Thoracic aorta (tissue), 2 donors: Measurements from ENCODE around the gene DPF3. TPM values are rescaled to one million over a fixed set of nuclear protein-coding genes. Genes with fewer than 3 reads are reported as not detected.

Source experiments
- ATAC-seq: fragments of 150-250 bp; one replicate; pipeline ENCODE4 v1.8.0; 2017; ENCODE audit warnings: low read depth; ENCODE audit not compliant: insufficient number of reproducible peaks, low FRiP score
- DNase-seq: peaks from one replicate; pipeline ENCODE4 v3.0.0-alpha.2; 2020; ENCODE audit warnings: low spot score
- H3K27ac ChIP-seq, 2 donors: fragments of 200-600 bp; sonication (generic); 1 replicate in 1 of 2; 2 replicates in 1 of 2; pipeline ENCODE4 v1.5.1; 2016; ENCODE audit warnings: mild to moderate bottlenecking in 2 of 2, moderate library complexity in 2 of 2
- H3K27me3 ChIP-seq: fragments of 200-600 bp; sonication (generic); replicated peaks from 2 replicates; pipeline ENCODE4 v1.6.0; 2016; ENCODE audit warnings: mild to moderate bottlenecking; ENCODE audit not compliant: insufficient read depth
- H3K36me3 ChIP-seq: fragments of 200-600 bp; sonication (generic); one replicate; pipeline ENCODE4 v1.5.1; 2016
- H3K4me1 ChIP-seq, 2 donors: fragments of 200-600 bp; sonication (generic); 1 replicate in 1 of 2; 2 replicates in 1 of 2; pipeline versions ENCODE4 v1.5.1 to v1.6.0; 2016; ENCODE audit warnings: low read depth in 2 of 2, mild to moderate bottlenecking in 1 of 2; ENCODE audit not compliant: control insufficient read depth in 1 of 2
- H3K4me3 ChIP-seq: fragments of 200-600 bp; sonication (generic); 2 replicates; pipeline ENCODE4 v1.5.1; 2016; ENCODE audit warnings: mild to moderate bottlenecking
- H3K9me3 ChIP-seq: fragments of 200-600 bp; sonication (generic); 2 replicates; pipeline ENCODE4 v1.5.1; 2016
- CTCF ChIP-seq: fragments of 200-600 bp; sonication (generic); IDR thresholded peaks from one replicate; pipeline ENCODE4 v1.5.1; 2019; ENCODE audit warnings: antibody characterized with exemption
- total RNA-seq, 2 donors: library from RNA; depleted of rRNA; stranded (reverse); fragments of >200 nt; gene quantifications; one replicate each; pipeline versions ENCODE4 v1.1.0 to v1.2.3, GENCODE V29; 2016

The DPF3 gene
- total RNA-seq, 2 donors from 2014 or later, result 2.2 to 8.9 TPM

DNA sequence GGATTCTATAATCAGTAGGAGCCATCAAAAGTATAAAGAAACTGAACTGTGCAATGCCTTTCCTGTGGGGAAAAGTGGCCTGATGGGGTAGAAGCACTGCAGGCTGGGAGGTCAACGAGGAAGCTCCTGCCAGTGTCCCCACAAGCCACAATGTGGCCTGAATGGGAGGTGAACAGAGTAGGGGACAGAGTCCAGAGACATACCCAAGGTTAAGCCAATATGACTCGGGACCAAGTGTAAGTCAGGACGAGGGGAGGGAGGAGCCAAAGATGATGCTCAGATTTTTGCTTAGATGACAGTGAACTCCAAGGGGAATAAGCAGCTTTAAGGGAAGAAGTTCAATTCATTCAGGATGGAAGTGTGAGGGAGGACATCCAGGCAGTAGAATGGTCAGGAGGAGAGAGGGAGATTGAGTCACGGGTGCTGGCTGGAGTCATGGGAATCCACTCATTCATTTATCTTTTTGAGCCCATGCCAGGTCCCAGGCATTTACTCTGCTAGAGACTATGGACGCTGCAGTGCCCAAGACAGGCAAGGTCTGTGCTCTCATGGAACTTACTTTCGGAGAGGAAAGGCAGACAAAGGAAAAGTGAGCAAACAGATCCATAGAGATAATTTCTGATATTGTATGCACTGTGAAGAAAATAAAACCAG, 29.1 kb downstream of the DPF3 start:
- Histone ChIP-seq H3K4me1 (no peaks in the 10 kb centered on the region), H3K27me3 (no peaks in the 10 kb centered on the region), H3K4me3 (no peak overlapping the region), H3K9me3 (no peaks in the 10 kb centered on the region), H3K27ac (no peak overlapping the region), H3K36me3 (no peaks in the 10 kb centered on the region)
- DNase-seq, result no peak
- ATAC-seq, result no peak
- TF ChIP-seq CTCF, result no peak

DNA sequence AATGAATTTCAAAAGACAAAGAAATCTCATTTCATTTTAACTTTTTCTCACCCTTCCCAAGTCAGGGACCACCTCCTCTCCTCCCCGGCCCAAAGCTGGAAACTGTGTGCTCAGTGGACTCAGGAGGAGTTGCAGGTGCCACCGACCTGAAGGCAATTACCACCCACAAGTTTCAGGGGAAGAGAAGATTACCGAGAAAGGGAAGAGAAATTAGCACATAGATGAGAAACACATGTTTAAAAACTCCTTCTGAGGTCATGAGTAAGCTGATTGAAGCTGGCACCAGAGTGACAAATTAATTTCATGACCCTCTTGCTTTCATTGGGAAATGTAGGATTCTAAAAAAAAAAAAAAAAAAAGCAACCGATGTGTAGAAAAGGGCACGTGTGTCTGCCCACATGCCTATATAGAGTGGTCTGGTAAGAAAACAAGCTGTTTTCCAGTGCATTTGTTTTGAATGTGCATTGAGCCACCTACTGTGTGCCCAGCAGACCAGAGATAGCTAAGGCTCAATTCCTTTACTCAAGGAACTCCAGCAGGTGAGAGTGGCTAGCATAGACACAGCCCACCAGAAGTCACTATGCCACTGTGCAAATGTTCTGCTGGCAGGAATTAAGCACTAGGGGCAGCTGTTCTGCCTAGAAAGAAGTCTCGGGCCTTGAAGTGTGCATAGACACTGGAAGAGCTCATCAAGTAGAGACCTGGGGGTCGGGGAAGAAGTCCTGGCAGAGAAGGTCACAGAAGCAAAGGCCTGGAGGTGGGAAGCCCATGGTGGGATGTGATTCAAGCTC, 30.5 kb downstream of the DPF3 start:
- DNase-seq (no peak), ATAC-seq (no peak)
- Histone ChIP-seq H3K9me3 (no peaks in the 10 kb centered on the region), H3K36me3 (no peaks in the 10 kb centered on the region), H3K27ac (no peak overlapping the region), H3K27me3 (no peaks in the 10 kb centered on the region), H3K4me1 (no peaks in the 10 kb centered on the region), H3K4me3 (no peak overlapping the region)
- no peak for TF ChIP-seq CTCF

DNA sequence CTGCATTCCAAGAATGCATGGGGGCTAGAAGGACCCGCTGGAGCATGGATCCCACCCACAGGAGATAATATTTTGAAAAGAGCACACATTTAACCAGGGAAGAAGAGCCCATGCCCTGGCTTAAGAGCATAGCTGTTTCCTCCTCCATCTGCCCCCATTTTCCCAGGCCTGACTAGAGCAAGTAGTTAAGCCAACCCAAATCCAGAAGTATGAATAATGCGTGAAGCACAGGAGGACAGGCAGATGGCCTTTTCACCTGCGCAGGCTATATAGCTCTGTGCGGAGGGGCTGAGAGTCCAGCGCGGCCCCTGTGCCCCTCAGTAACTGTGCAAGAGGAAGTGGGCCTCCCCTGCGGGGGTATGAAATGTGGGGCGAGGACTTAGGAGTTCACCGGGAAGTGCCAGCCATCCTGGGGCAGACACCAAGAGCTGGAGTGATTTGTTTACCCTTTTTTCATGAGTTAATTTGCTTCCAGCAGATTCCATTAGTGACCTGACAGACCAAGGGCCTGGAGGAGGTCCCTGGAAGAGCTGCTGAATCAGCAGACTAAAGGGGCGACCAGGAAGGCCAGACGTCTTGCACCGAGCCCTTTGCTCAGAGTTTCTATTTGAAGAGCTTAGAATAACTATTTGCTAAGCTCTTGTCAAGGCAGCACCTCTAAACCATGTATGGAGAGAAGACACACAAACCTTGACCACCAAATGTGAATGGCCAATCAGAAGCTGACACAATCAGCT, 37.2 kb downstream of the DPF3 start:
- no peak for DNase-seq
- no peak for ATAC-seq
- Histone ChIP-seq H3K27me3 (no peaks in the 10 kb centered on the region), H3K4me3 (no peak overlapping the region), H3K27ac (no peak overlapping the region), H3K36me3 (no peaks in the 10 kb centered on the region), H3K9me3 (no peaks in the 10 kb centered on the region), H3K4me1 (peaks cover 0 to 14% of the 10 kb centered on the region in 2 donors)
- no peak for TF ChIP-seq CTCF

- TF ChIP-seq CTCF, result no peak
- Histone ChIP-seq H3K4me3 (no peak overlapping the region), H3K4me1 (peaks cover 0 to 14% of the 10 kb centered on the region in 2 donors), H3K9me3 (no peaks in the 10 kb centered on the region), H3K27ac (no peak overlapping the region), H3K36me3 (no peaks in the 10 kb centered on the region), H3K27me3 (no peaks in the 10 kb centered on the region)
- DNase-seq, result no peak
- ATAC-seq, result no peak
These were observed 38.0 kb downstream of the DPF3 start for GRCh38 chr14:72855913-72856312.

- H3K36me3 ChIP-seq, result no peaks in the 10 kb centered on the region
- H3K9me3 ChIP-seq, result no peaks in the 10 kb centered on the region
- peaks cover 0 to 14% of the 10 kb centered on the region in 2 donors for H3K4me1 ChIP-seq
- no peak for TF ChIP-seq CTCF
- no peak for ATAC-seq
- no peak overlapping the region for H3K27ac ChIP-seq
- no peaks in the 10 kb centered on the region for H3K27me3 ChIP-seq
- no peak for DNase-seq
- no peak overlapping the region for H3K4me3 ChIP-seq
These were observed 41.7 kb downstream of the DPF3 start for GRCh38 chr14:72852194-72852593.
